Endothelial cell of umbilical vein (primary cell): ENCODE results near the gene RBM26. TPM values are rescaled to one million over a fixed set of nuclear protein-coding genes. Genes with fewer than 3 reads are reported as not detected.
A peak's percentile ranks its signal among the peaks of the same experiment; 100 is the strongest.

Source experiments
- BruUV-seq: library from RNA; stranded (reverse); fragments of 400-500 nt; replicated peaks from 2 replicates; lab custom pipeline; 2021; lab: Mats Ljungman, UMichigan
- CTCF ChIA-PET: fragments of 300-600, 350-600 bp; sonication (Branson Sonifier 250); formaldehyde crosslinking; loops from one replicate; lab custom pipeline; 2021; ENCODE audit warnings: antibody characterized with exemption, inconsistent platforms; lab: Charles Lee
- POLR2A ChIA-PET: fragments of 300-600, 350-600 bp; sonication (Branson Sonifier 250); formaldehyde crosslinking; loops from one replicate; lab custom pipeline; 2021; ENCODE audit warnings: antibody characterized with exemption, inconsistent platforms; lab: Charles Lee
- DNase-seq: peaks from one replicate; pipeline ENCODE4 v3.0.0-alpha.2; 2011; ENCODE audit warnings: low read depth, low spot score
- FAIRE-seq: peaks from 2 replicates; lab custom pipeline; 2011; peaks lifted over from hg19 to GRCh38; lab: Jason Lieb, UNC
- H2AFZ ChIP-seq: 2 replicates; pipeline ENCODE4 v1.6.0; 2012; ENCODE audit warnings: low read depth, low read length, control low read depth, inconsistent platforms
- H3K27ac ChIP-seq: 2 replicates; pipeline ENCODE4 v1.5.1; 2011; ENCODE audit warnings: low read depth, mild to moderate bottlenecking, control low read depth, low read length, moderate library complexity; ENCODE audit not compliant: insufficient read depth
- H3K27me3 ChIP-seq, 2 experiments: 2 replicates each; pipeline versions ENCODE4 v1.6.0 to v1.6.1; 2011; ENCODE audit warnings: low read length in 2 of 2, mixed read lengths in 1 of 2; ENCODE audit not compliant: control insufficient read depth in 2 of 2, insufficient read depth in 2 of 2
- H3K36me3 ChIP-seq, 2 experiments: 2 replicates in 1 of 2; 3 replicates in 1 of 2; pipeline ENCODE4 v1.5.1; 2011; ENCODE audit warnings: low read length in 2 of 2, mild to moderate bottlenecking in 1 of 2, moderate library complexity in 1 of 2; ENCODE audit not compliant: control insufficient read depth in 2 of 2, insufficient read depth in 2 of 2; ENCODE audit errors: extremely low read depth in 1 of 2
- H3K4me1 ChIP-seq: 3 replicates; pipeline ENCODE4 v1.5.1; 2011; ENCODE audit warnings: mild to moderate bottlenecking, low read length; ENCODE audit not compliant: control insufficient read depth, insufficient read depth; ENCODE audit errors: extremely low read depth
- H3K4me2 ChIP-seq: 2 replicates; pipeline ENCODE4 v1.6.1; 2011; ENCODE audit warnings: low read length, control low read depth, mixed read lengths; ENCODE audit not compliant: insufficient read depth
- H3K4me3 ChIP-seq, 3 experiments: fragments of 200-600 bp in 1 of 3; sonication (generic), shearing (Covaris generic) in 1 of 3; replicated peaks in 1 of 3; 2 replicates each; pipeline ENCODE4 v1.5.1; 2011 to 2016; ENCODE audit warnings: control low read depth in 3 of 3, low read length in 3 of 3, mild to moderate bottlenecking in 2 of 3, inconsistent platforms in 1 of 3, low read depth in 1 of 3, moderate library complexity in 1 of 3; ENCODE audit not compliant: insufficient read depth in 1 of 3
- H3K79me2 ChIP-seq: 2 replicates; pipeline ENCODE4 v1.6.0; 2012; ENCODE audit warnings: low read length, inconsistent platforms; ENCODE audit not compliant: control insufficient read depth, insufficient read depth
- H3K9ac ChIP-seq: replicated peaks from 2 replicates; pipeline ENCODE3; 2011; ENCODE audit warnings: low read length, control low read depth; ENCODE audit not compliant: insufficient read depth; ENCODE audit errors: extremely low read depth
- H3K9me1 ChIP-seq: replicated peaks from 3 replicates; pipeline ENCODE4 v1.6.0; 2011; ENCODE audit warnings: mild to moderate bottlenecking, low read length; ENCODE audit not compliant: control insufficient read depth, insufficient read depth; ENCODE audit errors: extremely low read depth
- H3K9me3 ChIP-seq: replicated peaks from 2 replicates; pipeline ENCODE4 v1.5.1; 2012; ENCODE audit warnings: low read length, inconsistent platforms; ENCODE audit not compliant: control insufficient read depth, insufficient read depth
- H4K20me1 ChIP-seq: replicated peaks from 2 replicates; pipeline ENCODE3; 2011; ENCODE audit warnings: mild to moderate bottlenecking, low read length; ENCODE audit not compliant: control insufficient read depth, insufficient read depth; ENCODE audit errors: extremely low read depth
- CTCF ChIP-seq, 2 donors: IDR thresholded peaks; 1 replicate in 1 of 2; 2 replicates in 1 of 2; pipeline ENCODE4 v1.5.1; 2011; ENCODE audit warnings: low read length in 2 of 2, mild to moderate bottlenecking in 2 of 2, moderate library complexity in 2 of 2, control low read depth in 1 of 2, inconsistent platforms in 1 of 2, low read depth in 1 of 2; ENCODE audit not compliant: insufficient read depth in 1 of 2; ENCODE audit errors: extremely low read depth in 1 of 2
- EZH2 ChIP-seq: IDR thresholded peaks from 2 replicates; pipeline ENCODE4 v1.6.1; 2012; ENCODE audit warnings: borderline replicate concordance, low read depth, mild to moderate bottlenecking, moderate library complexity, low read length, inconsistent platforms; ENCODE audit not compliant: severe bottlenecking
- FOS ChIP-seq: IDR thresholded peaks from 2 replicates; pipeline ENCODE4 v1.6.1; 2011; ENCODE audit warnings: mild to moderate bottlenecking, low read length, moderate library complexity, borderline replicate concordance; ENCODE audit not compliant: insufficient read depth
- GATA2 ChIP-seq: IDR thresholded peaks from 2 replicates; pipeline ENCODE4 v1.7.0; 2011; ENCODE audit warnings: low read depth, mild to moderate bottlenecking, moderate library complexity, mixed read lengths, low read length; ENCODE audit not compliant: insufficient read length, insufficient read depth
- JUN ChIP-seq: IDR thresholded peaks from 2 replicates; pipeline ENCODE4 v1.6.1; 2011; ENCODE audit warnings: borderline replicate concordance, low read depth; ENCODE audit not compliant: insufficient read length, insufficient read depth
- MAX ChIP-seq: IDR thresholded peaks from 2 replicates; pipeline ENCODE4 v1.6.1; 2011; ENCODE audit not compliant: insufficient read depth, insufficient read length
- MYC ChIP-seq: IDR thresholded peaks from one replicate; pipeline ENCODE4 v1.6.1; 2011; ENCODE audit warnings: mild to moderate bottlenecking, low read depth, low read length
- POLR2A ChIP-seq: IDR thresholded peaks from 2 replicates; pipeline ENCODE4 v1.6.1; 2012; ENCODE audit warnings: low read depth, mild to moderate bottlenecking, control low read depth, low read length
- POLR2AphosphoS5 ChIP-seq: IDR thresholded peaks from 2 replicates; pipeline ENCODE4 v1.6.1; 2012; ENCODE audit warnings: low read depth, mild to moderate bottlenecking, control low read depth, low read length, moderate library complexity; ENCODE audit not compliant: insufficient read depth
- dilution Hi-C: fragments of 300-500 bp; cut with MboI; formaldehyde crosslinking; loops from one replicate; pipeline ENCODE4 v1.15.0; 2019; ENCODE audit warnings: low sequenced_read_pairs; ENCODE audit not compliant: extremely low pct_ligation_motif_present
- intact Hi-C: fragments of 100-400 bp; cut with micrococcal nuclease; formaldehyde crosslinking; loops from one replicate; pipeline ENCODE4 v1.10.0; 2022
- polyA plus RNA-seq, 4 experiments: library from polyadenylated mRNA; depleted of rRNA in 3 of 4; stranded (reverse) in 3 of 4; unstranded in 1 of 4; fragments of >200 nt; gene quantifications; 2 replicates each; pipeline versions ENCODE4 v1.2.1 to v1.2.3, GENCODE V29; 2011 to 2012; ENCODE audit warnings: missing spikeins in 1 of 4
- total RNA-seq: library from RNA; stranded (reverse); gene quantifications from 2 replicates; pipeline ENCODE4 v1.2.3, GENCODE V29; 2021

Gene RBM26
- total and polyA plus RNA-seq, 2 donors (not counting 3 experiments of a cell fraction or from before 2014, with no cell fraction given): 14.8 to 54.3 TPM

- Histone ChIP-seq H2AFZ (no peak overlapping the region), H3K4me2 (peak overlapping the region; percentile 7), H4K20me1 (no peaks in the 10 kb centered on the region), H3K36me3 (peaks cover 0 to 2% of the 10 kb centered on the region in 2 experiments), H3K27ac (no peak overlapping the region), H3K9me3 (no peaks in the 10 kb centered on the region), H3K9me1 (no peaks in the 10 kb centered on the region), H3K79me2 (no peaks in the 10 kb centered on the region), H3K9ac (no peak overlapping the region), H3K27me3 (peaks cover 3 to 4% of the 10 kb centered on the region in 2 experiments), H3K4me3 (no peak overlapping the region), H3K4me1 (peaks cover 15% of the 10 kb centered on the region)
- intact Hi-C loops: loop anchor here (5.0 kb wide), 1 partner anchor 80 kb away; no protein-coding TSS in a partner anchor
- dilution Hi-C loops: no loop called here
- ChIA-PET CTCF (interaction anchor here (0.6 to 1.1 kb wide), 2 partner anchors 10 to 1457 kb away, joined by 3 read pairs; no protein-coding TSS in a partner anchor), POLR2A (no interaction called here)
- FAIRE-seq: peak; percentile 4
- TF ChIP-seq POLR2AphosphoS5 (no peak), POLR2A (no peak), GATA2 (no peak), MYC (no peak), CTCF (IDR thresholded peaks at IDR 0.05; ENCODE audit: extremely low read depth in 1 of 2, insufficient read depth in 1 of 2, low read depth in 1 of 2, low read length in 2 of 2) (no peak), FOS (no peak), EZH2 (no peak), JUN (no peak), MAX (no peak)
- no TSS peak for BruUV-seq
- peak; percentile 59 for DNase-seq
Observed at GRCh38 chr13:79312340-79312855, 93.7 kb downstream of the RBM26 start.
